Esophagus muscularis mucosa (tissue), 3 donors: ENCODE data around the gene BCL11B.

Experiments used
- CTCF ChIP-seq, 3 experiments: fragments of 200-600 bp in 2 of 3; fragments of 450-650 bp in 1 of 3; sonication (generic) in 2 of 3; IDR thresholded peaks; one replicate each; pipeline ENCODE4 v1.5.1; 2017 to 2019; ENCODE audit warnings: antibody characterized with exemption in 3 of 3, mild to moderate bottlenecking in 2 of 3, moderate library complexity in 1 of 3
- POLR2A ChIP-seq: fragments of 450-650 bp; IDR thresholded peaks from one replicate; pipeline ENCODE4 v1.6.1; 2017; ENCODE audit warnings: antibody characterized with exemption, moderate library complexity, mild to moderate bottlenecking, low read depth

- TF ChIP-seq POLR2A: no peak
- TF ChIP-seq CTCF (IDR thresholded peaks at IDR 0.05): no peak
These were observed 32.3 kb downstream of the BCL11B start for GRCh38 chr14:99239661-99240092.
